A673 (cell line): ENCODE measurements around the gene CLDN14.

ENCODE experiments used
- EZH2 ChIP-seq: fragments of 200-600 bp; sonication (generic); IDR thresholded peaks from 2 replicates; pipeline ENCODE4 v1.6.1; 2017; ENCODE audit warnings: borderline replicate concordance, low read depth, mild to moderate bottlenecking, mixed read lengths, antibody characterized with exemption, low read length; ENCODE audit not compliant: poor library complexity, severe bottlenecking
- TF ChIP-seq, protein P1 (sequence below): fragments of 300-800, 200-600 bp; sonication (generic); conservative IDR thresholded peaks from 2 replicates; pipeline ENCODE4 v1.5.1; 2017; ENCODE audit warnings: low read depth, mild to moderate bottlenecking, antibody characterized with exemption, low read length, moderate library complexity, mixed read lengths

DNA sequence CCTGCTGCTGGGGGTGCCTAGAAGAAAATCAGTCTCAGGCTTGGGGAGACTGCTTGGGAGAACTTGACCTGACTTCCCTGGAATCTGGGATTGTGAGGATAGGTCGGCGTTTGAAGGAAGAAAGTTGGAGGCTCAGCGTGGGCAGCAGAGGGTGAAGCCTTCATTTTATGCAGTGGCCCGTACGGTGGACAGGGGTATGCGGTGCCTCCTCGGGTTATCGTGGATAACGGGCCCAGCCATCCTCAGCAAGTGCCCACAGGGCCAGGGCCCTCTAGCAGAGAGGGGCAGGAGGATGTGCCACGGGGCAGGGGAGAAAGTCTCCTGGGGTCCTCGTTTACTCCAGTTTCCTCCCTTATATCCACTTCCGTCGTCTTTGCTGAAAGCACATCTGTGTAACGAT, 60.7 kb downstream of the CLDN14 start:
- no peak for TF ChIP-seq EZH2
- TF ChIP-seq, protein P1, sequence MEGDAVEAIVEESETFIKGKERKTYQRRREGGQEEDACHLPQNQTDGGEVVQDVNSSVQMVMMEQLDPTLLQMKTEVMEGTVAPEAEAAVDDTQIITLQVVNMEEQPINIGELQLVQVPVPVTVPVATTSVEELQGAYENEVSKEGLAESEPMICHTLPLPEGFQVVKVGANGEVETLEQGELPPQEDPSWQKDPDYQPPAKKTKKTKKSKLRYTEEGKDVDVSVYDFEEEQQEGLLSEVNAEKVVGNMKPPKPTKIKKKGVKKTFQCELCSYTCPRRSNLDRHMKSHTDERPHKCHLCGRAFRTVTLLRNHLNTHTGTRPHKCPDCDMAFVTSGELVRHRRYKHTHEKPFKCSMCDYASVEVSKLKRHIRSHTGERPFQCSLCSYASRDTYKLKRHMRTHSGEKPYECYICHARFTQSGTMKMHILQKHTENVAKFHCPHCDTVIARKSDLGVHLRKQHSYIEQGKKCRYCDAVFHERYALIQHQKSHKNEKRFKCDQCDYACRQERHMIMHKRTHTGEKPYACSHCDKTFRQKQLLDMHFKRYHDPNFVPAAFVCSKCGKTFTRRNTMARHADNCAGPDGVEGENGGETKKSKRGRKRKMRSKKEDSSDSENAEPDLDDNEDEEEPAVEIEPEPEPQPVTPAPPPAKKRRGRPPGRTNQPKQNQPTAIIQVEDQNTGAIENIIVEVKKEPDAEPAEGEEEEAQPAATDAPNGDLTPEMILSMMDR = no peak
